CD4-positive, alpha-beta memory T cell (primary cell): ENCODE data around the gene SPSB3. TPM values are rescaled to one million over a fixed set of nuclear protein-coding genes. Genes with fewer than 3 reads are reported as not detected.

Experiments
- CTCF ChIA-PET: fragments of 350-600 bp; sonication (Branson Sonifier 250); formaldehyde crosslinking; loops from one replicate; lab custom pipeline; 2021; ENCODE audit warnings: inconsistent platforms; ENCODE audit not compliant: partially characterized antibody; lab: Charles Lee
- POLR2A ChIA-PET: fragments of 350-600 bp; sonication (Branson Sonifier 250); formaldehyde crosslinking; loops from one replicate; lab custom pipeline; 2021; ENCODE audit not compliant: partially characterized antibody; lab: Charles Lee
- DNase-seq, 5 donors: peaks; one replicate each; pipeline versions ENCODE4 v3.0.0 to v3.0.0-alpha.2; 2020 to 2022; ENCODE audit warnings: mixed read lengths in 1 of 5
- H3K27ac ChIP-seq: one replicate; pipeline ENCODE4 v1.7.0; 2013; ENCODE audit warnings: low read depth, low read length
- H3K27me3 ChIP-seq: 2 replicates; pipeline ENCODE4 v1.7.0; 2013; ENCODE audit warnings: mild to moderate bottlenecking, low read length, moderate library complexity; ENCODE audit not compliant: insufficient read depth
- H3K36me3 ChIP-seq: 2 replicates; pipeline ENCODE4 v1.7.0; 2013; ENCODE audit warnings: mild to moderate bottlenecking, low read length, moderate library complexity; ENCODE audit not compliant: insufficient read depth
- H3K4me1 ChIP-seq: 2 replicates; pipeline ENCODE4 v1.7.0; 2013; ENCODE audit warnings: mild to moderate bottlenecking, low read length, moderate library complexity; ENCODE audit not compliant: insufficient read depth
- H3K4me3 ChIP-seq, 2 donors: one replicate each; pipeline ENCODE4 v1.7.0; 2013; ENCODE audit warnings: low read length in 2 of 2, mild to moderate bottlenecking in 1 of 2
- H3K9me3 ChIP-seq, 2 donors: one replicate each; pipeline ENCODE4 v1.7.0; 2013; ENCODE audit warnings: low read length in 2 of 2, control low read depth in 1 of 2; ENCODE audit not compliant: control insufficient read depth in 1 of 2
- H3K27ac Mint-ChIP-seq, 7 donors: one replicate each; pipeline ENCODE4 v1.8.0; 2020 to 2021; ENCODE audit warnings: mixed read lengths in 7 of 7, mild to moderate bottlenecking in 6 of 7, inconsistent platforms in 3 of 7, moderate library complexity in 3 of 7
- H3K27me3 Mint-ChIP-seq, 2 donors: one replicate each; pipeline ENCODE4 v1.8.0; 2020 to 2021; ENCODE audit warnings: mixed read lengths in 2 of 2
- H3K36me3 Mint-ChIP-seq, 2 donors: one replicate each; pipeline ENCODE4 v1.8.0; 2020 to 2021; ENCODE audit warnings: mixed read lengths in 2 of 2, inconsistent platforms in 1 of 2, mild to moderate bottlenecking in 1 of 2
- H3K4me1 Mint-ChIP-seq, 4 donors: one replicate each; pipeline ENCODE4 v1.8.0; 2020 to 2021; ENCODE audit warnings: mixed read lengths in 4 of 4, mild to moderate bottlenecking in 1 of 4
- H3K4me3 Mint-ChIP-seq, 8 donors: one replicate each; pipeline ENCODE4 v1.8.0; 2020 to 2021; ENCODE audit warnings: mixed read lengths in 8 of 8, mild to moderate bottlenecking in 7 of 8, moderate library complexity in 6 of 8, inconsistent platforms in 3 of 8
- H3K9me3 Mint-ChIP-seq, 8 donors: one replicate each; pipeline ENCODE4 v1.8.0; 2020 to 2021; ENCODE audit warnings: mixed read lengths in 8 of 8, mild to moderate bottlenecking in 5 of 8, inconsistent platforms in 3 of 8, moderate library complexity in 1 of 8
- intact Hi-C: fragments of 100-400 bp; cut with micrococcal nuclease; formaldehyde crosslinking; loops from one replicate; pipeline ENCODE4 v1.15.1; 2023
- polyA plus RNA-seq, 2 donors: library from polyadenylated mRNA; unstranded; fragments of 300-500 nt; fragmentation: Illumina TruSeq; gene quantifications; one replicate each; pipeline ENCODE4 v1.2.3, GENCODE V29; 2021
- total RNA-seq, 2 experiments: library from RNA; stranded (reverse); gene quantifications; one replicate each; pipeline ENCODE4 v1.2.3, GENCODE V29; 2021

Gene SPSB3
- total and polyA plus RNA-seq, 4 experiments from 2014 or later: 56.6 to 144 (median 103) TPM

DNA sequence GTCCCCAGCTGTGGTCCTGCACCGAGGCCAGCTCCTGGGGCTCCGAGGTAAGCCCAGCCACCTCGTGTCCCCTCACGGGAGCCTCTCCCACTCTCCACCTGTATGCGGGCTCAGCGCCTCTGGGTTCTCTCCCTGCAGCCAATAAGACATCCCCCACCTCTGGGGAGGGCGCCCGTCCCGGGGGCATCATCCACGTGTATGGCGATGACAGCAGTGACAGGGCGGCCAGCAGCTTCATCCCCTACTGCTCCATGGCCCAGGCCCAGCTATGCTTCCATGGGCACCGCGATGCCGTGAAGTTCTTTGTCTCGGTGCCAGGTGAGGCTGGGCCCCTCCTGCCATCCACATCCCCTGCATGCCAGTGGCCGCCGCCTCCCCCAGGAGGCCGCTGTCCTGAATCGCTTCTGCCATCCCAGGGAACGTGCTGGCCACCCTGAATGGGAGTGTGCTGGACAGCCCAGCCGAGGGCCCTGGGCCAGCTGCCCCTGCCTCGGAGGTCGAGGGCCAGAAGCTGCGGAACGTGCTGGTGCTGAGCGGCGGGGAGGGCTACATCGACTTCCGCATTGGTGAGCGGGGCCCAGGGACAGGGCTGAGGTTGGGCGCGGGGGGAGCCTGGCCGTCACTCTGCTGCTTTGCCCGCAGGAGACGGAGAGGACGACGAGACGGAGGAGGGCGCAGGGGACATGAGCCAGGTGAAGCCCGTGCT, 14.2 kb downstream of the SPSB3 start:
- Histone ChIP-seq H3K27me3 (no peaks in the 10 kb centered on the region), H3K4me1 (peaks cover 14% of the 10 kb centered on the region), H3K4me3 (no peak overlapping the region), H3K36me3 (peaks cover 12% of the 10 kb centered on the region), H3K9me3 (no peaks in the 10 kb centered on the region), H3K27ac (no peak overlapping the region)
- Mint-ChIP-seq H3K4me3 (no peak overlapping the region), H3K27me3 (no peaks in the 10 kb centered on the region), H3K9me3 (no peaks in the 10 kb centered on the region), H3K36me3 (peaks cover 4 to 28% of the 10 kb centered on the region in 2 donors), H3K4me1 (peaks cover 6 to 18% (median 13%) of the 10 kb centered on the region in 4 donors), H3K27ac (peak overlapping the region in 2 of 7 donors; percentile 18 to 19)
- CTCF ChIA-PET: no interaction called here
- POLR2A ChIA-PET: interaction anchor here (9.4 to 11.4 kb wide), 2 partner anchors 12 to 61 kb away, joined by 66 to 185 read pairs; partner anchors contain the start of genes MAPK8IP3, NUBP2 and SPSB3
- no peak for DNase-seq
- intact Hi-C loops: no loop called here

DNA sequence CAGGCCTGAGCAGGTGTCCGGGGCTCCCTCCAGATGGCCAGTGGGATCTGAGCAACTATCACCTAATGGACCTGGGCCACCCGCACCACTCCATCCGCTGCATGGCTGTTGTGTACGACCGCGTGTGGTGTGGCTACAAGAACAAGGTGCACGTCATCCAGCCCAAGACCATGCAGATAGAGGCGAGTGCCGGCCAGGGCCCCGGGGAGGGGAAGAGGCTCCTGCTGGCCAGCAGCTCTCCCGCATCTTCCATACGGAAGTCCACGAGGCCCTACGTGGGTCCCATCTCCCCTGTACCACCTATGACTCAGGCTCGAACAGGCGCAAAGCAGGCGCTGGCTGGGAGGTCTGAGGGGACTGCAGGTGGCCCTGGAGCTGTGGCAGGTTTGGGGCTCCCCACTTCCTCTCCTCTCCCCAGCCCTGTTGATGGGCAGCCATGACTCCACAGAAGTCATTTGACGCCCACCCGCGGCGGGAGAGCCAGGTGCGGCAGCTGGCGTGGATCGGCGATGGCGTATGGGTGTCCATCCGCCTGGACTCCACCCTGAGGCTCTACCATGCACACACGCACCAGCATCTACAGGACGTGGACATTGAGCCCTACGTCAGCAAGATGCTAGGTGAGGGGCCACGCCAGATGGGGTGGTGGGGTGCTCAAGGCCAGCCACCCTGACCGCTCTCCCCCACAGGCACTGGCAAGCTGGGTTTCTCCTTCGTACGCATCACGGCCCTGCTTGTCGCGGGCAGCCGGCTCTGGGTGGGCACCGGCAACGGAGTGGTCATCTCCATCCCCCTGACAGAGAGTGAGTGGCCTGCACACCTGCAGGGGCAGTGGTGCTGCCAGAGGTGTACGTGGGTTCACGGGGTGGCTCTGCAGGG, 15.0 kb downstream of the SPSB3 start:
- Mint-ChIP-seq H3K4me1 (peaks cover 6 to 17% (median 12%) of the 10 kb centered on the region in 4 donors), H3K27ac (peak overlapping the region in 1 of 7 donors; percentile 24), H3K36me3 (peaks cover 4 to 26% of the 10 kb centered on the region in 2 donors), H3K27me3 (no peaks in the 10 kb centered on the region), H3K9me3 (no peaks in the 10 kb centered on the region), H3K4me3 (no peak overlapping the region)
- Histone ChIP-seq H3K27ac (no peak overlapping the region), H3K27me3 (no peaks in the 10 kb centered on the region), H3K4me1 (peaks cover 13% of the 10 kb centered on the region), H3K4me3 (no peak overlapping the region), H3K9me3 (no peaks in the 10 kb centered on the region), H3K36me3 (peaks cover 21% of the 10 kb centered on the region)
- CTCF ChIA-PET: no interaction called here
- no peak for DNase-seq
- POLR2A ChIA-PET: interaction anchor here (9.4 to 11.4 kb wide), 2 partner anchors 13 to 61 kb away, joined by 66 to 185 read pairs; partner anchors contain the start of genes MAPK8IP3, NUBP2 and SPSB3
- intact Hi-C loops: no loop called here

DNA sequence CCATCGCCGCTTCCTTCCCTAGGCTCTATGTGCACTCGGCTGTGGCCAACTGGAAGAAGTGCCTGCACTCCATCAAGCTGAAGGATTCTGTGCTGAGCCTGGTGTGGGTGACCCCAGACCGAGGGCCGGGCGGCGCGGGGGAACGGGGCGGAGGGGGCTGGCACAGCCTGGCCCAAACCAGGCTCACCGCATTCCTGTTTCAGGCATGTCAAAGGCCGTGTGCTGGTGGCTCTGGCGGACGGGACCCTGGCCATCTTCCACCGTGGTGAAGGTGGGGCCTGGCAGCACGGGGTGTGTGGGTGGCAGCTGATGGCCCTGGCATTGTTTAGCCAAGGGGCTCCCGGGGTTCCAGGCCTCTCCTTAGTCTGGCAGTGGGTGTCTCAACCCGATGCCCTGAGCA, 15.7 kb downstream of the SPSB3 start:
- peaks cover under 1 to 10% (median 6%) of the 10 kb centered on the region in 4 donors for H3K4me1 Mint-ChIP-seq
- no peak overlapping the region for H3K4me3 Mint-ChIP-seq
- H3K9me3 Mint-ChIP-seq: no peaks in the 10 kb centered on the region
- Histone ChIP-seq H3K27me3 (no peaks in the 10 kb centered on the region), H3K27ac (no peak overlapping the region), H3K4me3 (no peak overlapping the region), H3K9me3 (no peaks in the 10 kb centered on the region), H3K36me3 (peaks cover 24% of the 10 kb centered on the region), H3K4me1 (peaks cover 7% of the 10 kb centered on the region)
- peak overlapping the region in 1 of 7 donors; percentile 24 for H3K27ac Mint-ChIP-seq
- POLR2A ChIA-PET: interaction anchor here (9.4 to 11.4 kb wide), 2 partner anchors 14 to 60 kb away, joined by 66 to 185 read pairs; partner anchors contain the start of genes MAPK8IP3, NUBP2 and SPSB3
- H3K27me3 Mint-ChIP-seq: no peaks in the 10 kb centered on the region
- intact Hi-C loops: no loop called here
- DNase-seq: no peak
- CTCF ChIA-PET: no interaction called here
- H3K36me3 Mint-ChIP-seq: peaks cover 4 to 22% of the 10 kb centered on the region in 2 donors

DNA sequence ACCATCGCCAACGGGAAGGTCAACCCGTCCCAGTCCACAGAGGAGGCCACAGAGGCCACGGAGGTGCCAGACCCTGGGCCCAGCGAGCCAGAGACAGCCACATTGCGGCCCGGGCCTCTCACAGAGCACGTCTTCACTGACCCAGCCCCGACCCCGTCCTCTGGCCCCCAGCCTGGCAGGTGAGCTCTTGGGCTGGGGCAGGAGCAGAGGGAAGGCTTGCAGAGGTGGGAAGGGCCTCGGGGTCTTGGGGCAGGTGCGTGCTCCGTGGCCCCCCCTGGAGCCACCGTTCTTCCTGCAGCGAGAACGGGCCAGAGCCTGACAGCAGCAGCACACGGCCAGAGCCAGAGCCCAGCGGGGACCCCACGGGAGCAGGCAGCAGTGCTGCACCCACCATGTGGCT, 16.1 kb downstream of the SPSB3 start:
- H3K27me3 ChIP-seq: no peaks in the 10 kb centered on the region
- H3K9me3 ChIP-seq: no peaks in the 10 kb centered on the region
- H3K9me3 Mint-ChIP-seq: no peaks in the 10 kb centered on the region
- H3K36me3 ChIP-seq: peaks cover 24% of the 10 kb centered on the region
- H3K4me1 Mint-ChIP-seq: peaks cover 0 to 10% (median 4%) of the 10 kb centered on the region in 4 donors
- intact Hi-C loops: no loop called here
- no peak overlapping the region for H3K27ac ChIP-seq
- H3K27me3 Mint-ChIP-seq: no peaks in the 10 kb centered on the region
- peaks cover 5 to 24% of the 10 kb centered on the region in 2 donors for H3K36me3 Mint-ChIP-seq
- H3K4me1 ChIP-seq: peaks cover 7% of the 10 kb centered on the region
- H3K4me3 Mint-ChIP-seq: no peak overlapping the region
- POLR2A ChIA-PET: interaction anchor here (11.4 kb wide), 1 partner anchor 14 kb away, joined by 185 read pairs; the partner anchor contains the start of genes NUBP2 and SPSB3
- CTCF ChIA-PET: no interaction called here
- DNase-seq: no peak
- H3K27ac Mint-ChIP-seq: no peak overlapping the region
- H3K4me3 ChIP-seq: no peak overlapping the region

DNA sequence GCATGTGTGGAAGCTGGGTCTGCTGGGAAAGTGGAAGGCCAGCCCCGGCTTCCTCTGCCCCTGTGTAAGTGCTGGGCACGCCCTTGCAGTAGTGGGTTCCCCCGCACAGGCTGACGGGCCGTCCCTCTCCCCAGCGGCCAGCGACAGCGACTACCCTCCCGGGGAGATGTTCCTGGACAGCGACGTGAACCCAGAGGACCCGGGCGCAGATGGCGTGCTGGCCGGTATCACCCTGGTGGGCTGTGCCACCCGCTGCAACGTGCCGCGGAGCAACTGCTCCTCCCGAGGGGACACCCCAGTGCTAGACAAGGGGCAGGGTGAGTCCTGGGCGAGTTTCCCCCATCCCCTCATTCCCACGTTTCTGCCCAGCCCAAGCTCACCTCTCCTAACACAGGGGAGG, 16.5 kb downstream of the SPSB3 start:
- Mint-ChIP-seq H3K27me3 (no peaks in the 10 kb centered on the region), H3K36me3 (peaks cover 8 to 28% of the 10 kb centered on the region in 2 donors), H3K4me1 (peaks cover 0 to 10% (median 4%) of the 10 kb centered on the region in 4 donors), H3K9me3 (no peaks in the 10 kb centered on the region), H3K4me3 (no peak overlapping the region), H3K27ac (no peak overlapping the region)
- intact Hi-C loops: no loop called here
- H3K36me3 ChIP-seq: peaks cover 24% of the 10 kb centered on the region
- H3K9me3 ChIP-seq: no peaks in the 10 kb centered on the region
- H3K4me1 ChIP-seq: peaks cover 7% of the 10 kb centered on the region
- ChIA-PET CTCF (interaction anchor here (1.4 kb wide), 1 partner anchor 42 kb away, joined by 3 read pairs; no protein-coding TSS in a partner anchor), POLR2A (interaction anchor here (11.4 kb wide), 1 partner anchor 14 kb away, joined by 185 read pairs; the partner anchor contains the start of genes NUBP2 and SPSB3)
- DNase-seq: no peak
- H3K27ac ChIP-seq: no peak overlapping the region
- H3K27me3 ChIP-seq: no peaks in the 10 kb centered on the region
- H3K4me3 ChIP-seq: no peak overlapping the region

DNA sequence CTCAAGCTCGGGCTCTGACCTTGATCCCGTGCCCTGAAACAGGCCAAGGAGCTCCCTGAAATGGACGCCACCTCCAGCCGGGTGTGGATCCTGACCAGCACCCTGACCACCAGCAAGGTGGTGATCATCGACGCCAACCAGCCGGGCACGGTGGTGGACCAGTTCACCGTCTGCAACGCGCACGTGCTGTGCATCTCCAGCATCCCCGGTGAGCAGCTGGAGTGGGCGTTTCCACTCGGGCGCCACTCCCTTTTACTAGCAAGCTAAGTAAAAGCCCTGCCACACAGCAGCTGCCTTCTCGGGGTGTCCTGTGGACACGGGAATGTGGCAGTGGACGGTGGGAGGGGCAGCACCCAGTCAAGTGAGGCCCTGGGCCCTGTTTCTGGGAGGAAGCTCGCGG, 17.4 kb downstream of the SPSB3 start:
- H3K36me3 ChIP-seq: peaks cover 24% of the 10 kb centered on the region
- H3K27me3 ChIP-seq: no peaks in the 10 kb centered on the region
- H3K9me3 ChIP-seq: no peaks in the 10 kb centered on the region
- no peaks in the 10 kb centered on the region for H3K9me3 Mint-ChIP-seq
- no peaks in the 10 kb centered on the region for H3K27me3 Mint-ChIP-seq
- ChIA-PET CTCF (interaction anchor here (0.9 to 1.4 kb wide), 3 partner anchors 10 to 41 kb away, joined by 3 read pairs; partner anchors contain the start of genes NUBP2 and SPSB3), POLR2A (interaction anchor here (11.4 kb wide), 1 partner anchor 15 kb away, joined by 185 read pairs; the partner anchor contains the start of genes NUBP2 and SPSB3)
- no peaks in the 10 kb centered on the region for H3K4me1 ChIP-seq
- DNase-seq: no peak
- intact Hi-C loops: no loop called here
- no peak overlapping the region for H3K4me3 ChIP-seq
- peaks cover 8 to 30% of the 10 kb centered on the region in 2 donors for H3K36me3 Mint-ChIP-seq
- no peak overlapping the region for H3K4me3 Mint-ChIP-seq
- H3K27ac Mint-ChIP-seq: no peak overlapping the region
- peaks cover 0 to 3% (median under 1%) of the 10 kb centered on the region in 4 donors for H3K4me1 Mint-ChIP-seq
- H3K27ac ChIP-seq: no peak overlapping the region
